Gastrocnemius medialis (tissue), 4 donors: ENCODE data around the gene SNX10. TPM values are rescaled to one million over a fixed set of nuclear protein-coding genes. Genes with fewer than 3 reads are reported as not detected.

Experiments
- ATAC-seq, 2 donors: fragments of 150-250 bp; one replicate each; pipeline ENCODE4 v1.9.1; 2016
- DNase-seq, 2 donors: peaks; one replicate each; pipeline ENCODE4 v3.0.0-alpha.2; 2019
- H3K27ac ChIP-seq, 4 donors: fragments of 200-600 bp; sonication (generic); 1 replicate in 1 of 4; 2 replicates in 3 of 4; pipeline ENCODE4 v1.5.1; 2016 to 2018; ENCODE audit warnings: mild to moderate bottlenecking in 2 of 4, moderate library complexity in 1 of 4
- H3K27me3 ChIP-seq, 3 donors: fragments of 200-600 bp; sonication (generic) in 2 of 3; 1 replicate in 1 of 3; 2 replicates in 2 of 3; pipeline versions ENCODE4 v1.5.1 to v1.6.0; 2016 to 2019; ENCODE audit warnings: mild to moderate bottlenecking in 1 of 3, moderate library complexity in 1 of 3
- H3K36me3 ChIP-seq, 2 donors: fragments of 200-600 bp; sonication (generic) in 1 of 2; one replicate each; pipeline ENCODE4 v1.5.1; 2017 to 2018
- H3K4me1 ChIP-seq, 2 donors: fragments of 200-600 bp; sonication (generic) in 1 of 2; one replicate each; pipeline ENCODE4 v1.5.1; 2016 to 2017; ENCODE audit warnings: mild to moderate bottlenecking in 2 of 2
- H3K4me3 ChIP-seq, 4 donors: fragments of 200-600 bp; sonication (generic) in 3 of 4; 1 replicate in 1 of 4; 2 replicates in 3 of 4; pipeline ENCODE4 v1.5.1; 2016 to 2019; ENCODE audit warnings: mild to moderate bottlenecking in 2 of 4
- H3K9me3 ChIP-seq, 3 donors: fragments of 200-600 bp; sonication (generic) in 2 of 3; 1 replicate in 1 of 3; 2 replicates in 2 of 3; pipeline ENCODE4 v1.5.1; 2016 to 2019
- CTCF ChIP-seq, 5 experiments: fragments of 450-650 bp in 3 of 5; fragments of 200-600 bp in 2 of 5; sonication (generic) in 2 of 5; IDR thresholded peaks in 4 of 5; conservative IDR thresholded peaks in 1 of 5; 1 replicate in 4 of 5; 2 replicates in 1 of 5; pipeline ENCODE4 v1.5.1; 2016 to 2019; ENCODE audit warnings: antibody characterized with exemption in 5 of 5, mild to moderate bottlenecking in 3 of 5, moderate library complexity in 3 of 5
- POLR2A ChIP-seq, 2 donors: fragments of 450-650 bp; IDR thresholded peaks; one replicate each; pipeline ENCODE4 v1.6.1; 2017; ENCODE audit warnings: antibody characterized with exemption in 2 of 2, mild to moderate bottlenecking in 2 of 2, moderate library complexity in 2 of 2
- in situ Hi-C, 4 donors: fragments of 200-750 bp; cut with MboI; loops; one replicate each; pipeline versions ENCODE4 v1.15.0 to v1.8.0; 2017; ENCODE audit warnings: low sequenced_read_pairs in 4 of 4
- intact Hi-C: fragments of 100-400 bp; cut with DNase I; formaldehyde crosslinking; loops from one replicate; pipeline ENCODE4 v1.15.1; 2023; ENCODE audit warnings: low total_unique reads
- total RNA-seq, 4 donors: library from RNA; depleted of rRNA; stranded (reverse); fragments of >200 nt; gene quantifications; one replicate each; pipeline versions ENCODE4 v1.1.0 to v1.2.3, GENCODE V29; 2016

The SNX10 gene
- total RNA-seq, 4 donors from 2014 or later: 1.2 to 1.9 (median 1.3) TPM; not detected in 1

- intact Hi-C loops: no loop called here
- Histone ChIP-seq H3K4me1 (no peaks in the 10 kb centered on the region), H3K4me3 (no peak overlapping the region), H3K36me3 (no peaks in the 10 kb centered on the region), H3K27me3 (no peaks in the 10 kb centered on the region), H3K27ac (no peak overlapping the region), H3K9me3 (no peaks in the 10 kb centered on the region)
- no peak for DNase-seq
- TF ChIP-seq CTCF (IDR thresholded peaks at IDR 0.05 in 4 of 5, conservative IDR thresholded peaks at IDR 0.05 in 1 of 5): no peak
- no peak for TF ChIP-seq POLR2A (IDR thresholded peaks at IDR 0.05)
- no peak for ATAC-seq
- in situ Hi-C loops: no loop called here
Measured at GRCh38 chr7:26306790-26307189, 15.1 kb downstream of the SNX10 start.

GRCh38 chr7:26307226-26307625, 15.6 kb downstream of the SNX10 start:
- in situ Hi-C loops (no loop called here), intact Hi-C loops (no loop called here)
- no peaks in the 10 kb centered on the region for H3K9me3 ChIP-seq
- H3K27me3 ChIP-seq: no peaks in the 10 kb centered on the region
- no peak overlapping the region for H3K4me3 ChIP-seq
- H3K4me1 ChIP-seq: no peaks in the 10 kb centered on the region
- no peak overlapping the region for H3K27ac ChIP-seq
- ATAC-seq: no peak
- TF ChIP-seq CTCF (IDR thresholded peaks at IDR 0.05 in 4 of 5, conservative IDR thresholded peaks at IDR 0.05 in 1 of 5) (no peak), POLR2A (IDR thresholded peaks at IDR 0.05) (no peak)
- H3K36me3 ChIP-seq: no peaks in the 10 kb centered on the region
- DNase-seq: peak in 1 of 2 donors; percentile 18

GRCh38 chr7:26307791-26308190, 16.1 kb downstream of the SNX10 start:
- Histone ChIP-seq H3K36me3 (no peaks in the 10 kb centered on the region), H3K27me3 (no peaks in the 10 kb centered on the region), H3K4me3 (no peak overlapping the region), H3K4me1 (no peaks in the 10 kb centered on the region), H3K9me3 (no peaks in the 10 kb centered on the region), H3K27ac (no peak overlapping the region)
- DNase-seq (no peak), ATAC-seq (no peak)
- in situ Hi-C loops (no loop called here), intact Hi-C loops (no loop called here)
- TF ChIP-seq CTCF (IDR thresholded peaks at IDR 0.05 in 4 of 5, conservative IDR thresholded peaks at IDR 0.05 in 1 of 5) (no peak), POLR2A (IDR thresholded peaks at IDR 0.05) (no peak)

- intact Hi-C loops (no loop called here), in situ Hi-C loops (no loop called here)
- H3K27me3 ChIP-seq: no peaks in the 10 kb centered on the region
- no peak for ATAC-seq
- no peak for DNase-seq
- no peaks in the 10 kb centered on the region for H3K9me3 ChIP-seq
- no peak overlapping the region for H3K27ac ChIP-seq
- no peak overlapping the region for H3K4me3 ChIP-seq
- TF ChIP-seq POLR2A (IDR thresholded peaks at IDR 0.05): no peak
- no peak for TF ChIP-seq CTCF (IDR thresholded peaks at IDR 0.05 in 4 of 5, conservative IDR thresholded peaks at IDR 0.05 in 1 of 5)
- H3K4me1 ChIP-seq: no peaks in the 10 kb centered on the region
- H3K36me3 ChIP-seq: no peaks in the 10 kb centered on the region
Measured at GRCh38 chr7:26308551-26308950, 16.9 kb downstream of the SNX10 start.

- no peaks in the 10 kb centered on the region for H3K36me3 ChIP-seq
- no peak for ATAC-seq
- in situ Hi-C loops (no loop called here), intact Hi-C loops (no loop called here)
- TF ChIP-seq CTCF (IDR thresholded peaks at IDR 0.05 in 4 of 5, conservative IDR thresholded peaks at IDR 0.05 in 1 of 5): no peak
- TF ChIP-seq POLR2A (IDR thresholded peaks at IDR 0.05): no peak
- H3K27ac ChIP-seq: no peak overlapping the region
- no peak overlapping the region for H3K4me3 ChIP-seq
- no peaks in the 10 kb centered on the region for H3K9me3 ChIP-seq
- H3K27me3 ChIP-seq: no peaks in the 10 kb centered on the region
- H3K4me1 ChIP-seq: no peaks in the 10 kb centered on the region
- no peak for DNase-seq
Measured at GRCh38 chr7:26309089-26309488, 17.4 kb downstream of the SNX10 start.
